ENCODE data around the gene FH. TPM values are rescaled to one million over a fixed set of nuclear protein-coding genes. Genes with fewer than 3 reads are reported as not detected.

The FH gene
- total RNA-seq, 5 donors from 2014 or later (not counting 1 experiment from before 2014, with no cell fraction given): 14.6 to 32.7 (median 28.2) TPM

DNA sequence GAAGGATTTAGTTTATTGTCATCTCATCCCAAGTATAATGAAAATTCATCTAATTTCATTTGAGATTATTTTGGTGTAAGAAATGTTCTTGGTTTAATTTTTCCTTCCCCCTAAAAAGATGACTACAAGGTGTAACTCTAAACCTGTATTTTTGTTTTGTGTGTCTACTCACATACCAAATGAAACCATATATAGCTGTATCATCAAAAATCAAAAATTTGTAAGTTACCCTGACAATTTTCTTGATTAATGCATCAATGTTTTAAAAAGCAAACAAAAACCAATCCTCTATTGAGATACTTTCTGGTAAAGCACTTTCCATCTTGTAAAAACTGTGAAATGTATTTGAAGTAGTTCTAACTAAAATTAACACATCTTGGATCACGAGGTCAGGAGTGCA lies 30.8 kb downstream of the FH start:
- no peaks in the 10 kb centered on the region for H3K27me3 Mint-ChIP-seq
- DNase-seq (no peak), ATAC-seq (replicated peaks in 1 of 4) (no peak)
- no peak overlapping the region for H3K4me3 Mint-ChIP-seq
- ChIA-PET CTCF (no interaction called here), POLR2A (no interaction called here)
- no CpG with 5 or more reads among the region's 1 CpG for WGBS (ENCODE audit: insufficient coverage)
- H3K4me1 ChIP-seq (ENCODE audit: control insufficient read depth in 1 of 2, extremely low read depth in 1 of 2, insufficient read depth in 2 of 2, low read length in 2 of 2): no peaks in the 10 kb centered on the region
- peaks cover 0 to under 1% of the 10 kb centered on the region in 2 donors for H3K36me3 ChIP-seq (ENCODE audit: control insufficient read depth in 2 of 2, extremely low read depth in 1 of 2, insufficient read depth in 1 of 2, low read length in 1 of 2)
- H3K27me3 ChIP-seq (replicated peaks in 1 of 2; ENCODE audit: control insufficient read depth in 2 of 2, extremely low read depth in 1 of 2, insufficient read depth in 2 of 2, low read length in 1 of 2): no peaks in the 10 kb centered on the region
- H3K36me3 Mint-ChIP-seq: peaks cover 4% of the 10 kb centered on the region
- H3K9me3 Mint-ChIP-seq: no peaks in the 10 kb centered on the region
- no peak overlapping the region for H3K27ac ChIP-seq (ENCODE audit: low read length)
- H3K27ac Mint-ChIP-seq: no peak overlapping the region
- H3K4me1 Mint-ChIP-seq: no peaks in the 10 kb centered on the region
- no peak overlapping the region for H3K4me3 ChIP-seq (ENCODE audit: control insufficient read depth in 1 of 2, extremely low read depth in 1 of 2, low read length in 1 of 2)
- H3K9me3 ChIP-seq: no peaks in the 10 kb centered on the region

DNA sequence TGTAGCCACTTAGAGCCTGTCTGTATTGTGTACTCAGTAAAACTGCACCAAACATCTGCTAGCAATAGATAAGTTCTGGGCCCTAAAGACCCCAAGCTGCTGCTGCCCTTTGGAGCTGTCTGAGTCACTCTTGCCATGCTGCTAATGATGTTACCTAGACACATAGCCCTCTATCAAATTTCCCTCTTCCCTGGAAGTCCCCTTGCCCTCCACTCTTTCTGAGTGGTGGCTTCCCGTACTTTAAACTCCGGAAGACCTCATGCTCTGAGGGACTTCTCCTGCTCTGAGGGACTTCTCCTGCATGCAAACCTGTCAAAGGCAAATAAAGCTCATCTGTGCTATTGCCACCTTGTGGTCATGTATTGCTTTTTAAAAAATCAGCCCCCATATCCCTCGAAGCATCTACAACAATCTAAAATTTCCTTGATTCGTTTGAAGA lies 34.0 kb downstream of the FH start:
- ATAC-seq (replicated peaks in 1 of 4): no peak
- no peak overlapping the region for H3K27ac Mint-ChIP-seq

DNA sequence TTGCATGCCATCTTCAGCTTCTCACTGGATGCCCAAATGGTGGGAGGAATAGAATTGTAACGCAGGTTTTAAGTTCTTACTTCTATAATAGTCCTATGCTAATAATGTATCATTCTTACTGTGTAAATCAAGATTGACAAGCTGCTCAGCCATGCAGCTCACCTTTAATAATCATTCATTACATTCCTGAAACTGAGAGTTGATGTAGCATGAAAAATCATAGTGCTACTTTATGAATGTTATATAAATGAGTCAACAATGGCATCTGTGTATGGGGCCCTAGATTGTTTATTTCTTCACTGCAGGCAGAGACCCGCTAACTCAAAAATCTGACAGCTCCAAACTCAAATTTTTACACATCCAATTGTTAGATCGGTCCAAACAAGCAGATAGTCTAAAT lies 34.4 kb downstream of the FH start:
- Mint-ChIP-seq H3K4me1 (no peaks in the 10 kb centered on the region), H3K27me3 (peaks cover 0 to 6% of the 10 kb centered on the region in 2 donors), H3K4me3 (no peak overlapping the region), H3K27ac (no peak overlapping the region), H3K9me3 (no peaks in the 10 kb centered on the region), H3K36me3 (no peaks in the 10 kb centered on the region)
- H3K36me3 ChIP-seq (ENCODE audit: control insufficient read depth in 2 of 2, extremely low read depth in 1 of 2, insufficient read depth in 1 of 2, low read length in 1 of 2): no peaks in the 10 kb centered on the region
- H3K4me3 ChIP-seq (ENCODE audit: control insufficient read depth in 1 of 2, extremely low read depth in 1 of 2, low read length in 1 of 2): no peak overlapping the region
- no peak overlapping the region for H3K27ac ChIP-seq (ENCODE audit: low read length)
- no peaks in the 10 kb centered on the region for H3K27me3 ChIP-seq (replicated peaks in 1 of 2; ENCODE audit: control insufficient read depth in 2 of 2, extremely low read depth in 1 of 2, insufficient read depth in 2 of 2, low read length in 1 of 2)
- ATAC-seq (replicated peaks in 1 of 4): no peak
- ChIA-PET CTCF (interaction anchor here (0.6 to 1.0 kb wide), 2 partner anchors 527 to 753 kb away, joined by 3 to 4 read pairs; no protein-coding TSS in a partner anchor), POLR2A (no interaction called here)
- H3K9me3 ChIP-seq: no peaks in the 10 kb centered on the region
- H3K4me1 ChIP-seq (ENCODE audit: control insufficient read depth in 1 of 2, extremely low read depth in 1 of 2, insufficient read depth in 2 of 2, low read length in 2 of 2): no peaks in the 10 kb centered on the region
- DNase-seq: no peak
- no CpG with 5 or more reads among the region's 3 CpGs for WGBS (ENCODE audit: insufficient coverage)

More for the DNA sequence above, 34.0 kb downstream of the FH start:
- Histone ChIP-seq H3K9me3 (no peaks in the 10 kb centered on the region), H3K27ac (ENCODE audit: low read length) (no peak overlapping the region), H3K36me3 (ENCODE audit: control insufficient read depth in 2 of 2, extremely low read depth in 1 of 2, insufficient read depth in 1 of 2, low read length in 1 of 2) (no peaks in the 10 kb centered on the region), H3K4me3 (ENCODE audit: control insufficient read depth in 1 of 2, extremely low read depth in 1 of 2, low read length in 1 of 2) (no peak overlapping the region), H3K27me3 (replicated peaks in 1 of 2; ENCODE audit: control insufficient read depth in 2 of 2, extremely low read depth in 1 of 2, insufficient read depth in 2 of 2, low read length in 1 of 2) (no peaks in the 10 kb centered on the region), H3K4me1 (ENCODE audit: control insufficient read depth in 1 of 2, extremely low read depth in 1 of 2, insufficient read depth in 2 of 2, low read length in 2 of 2) (no peaks in the 10 kb centered on the region)
- H3K9me3 Mint-ChIP-seq: no peaks in the 10 kb centered on the region
- no peak for DNase-seq
- ChIA-PET CTCF (interaction anchor here in 1 of 2 donors (1.0 kb wide), 1 partner anchor 754 kb away, joined by 3 read pairs; no protein-coding TSS in a partner anchor), POLR2A (no interaction called here)
- H3K4me3 Mint-ChIP-seq: no peak overlapping the region
- peaks cover 0 to 6% of the 10 kb centered on the region in 2 donors for H3K27me3 Mint-ChIP-seq
- H3K4me1 Mint-ChIP-seq: no peaks in the 10 kb centered on the region
- no peaks in the 10 kb centered on the region for H3K36me3 Mint-ChIP-seq
- WGBS (ENCODE audit: insufficient coverage): 83% methylated on average over 2 of the region's 4 CpGs

DNA sequence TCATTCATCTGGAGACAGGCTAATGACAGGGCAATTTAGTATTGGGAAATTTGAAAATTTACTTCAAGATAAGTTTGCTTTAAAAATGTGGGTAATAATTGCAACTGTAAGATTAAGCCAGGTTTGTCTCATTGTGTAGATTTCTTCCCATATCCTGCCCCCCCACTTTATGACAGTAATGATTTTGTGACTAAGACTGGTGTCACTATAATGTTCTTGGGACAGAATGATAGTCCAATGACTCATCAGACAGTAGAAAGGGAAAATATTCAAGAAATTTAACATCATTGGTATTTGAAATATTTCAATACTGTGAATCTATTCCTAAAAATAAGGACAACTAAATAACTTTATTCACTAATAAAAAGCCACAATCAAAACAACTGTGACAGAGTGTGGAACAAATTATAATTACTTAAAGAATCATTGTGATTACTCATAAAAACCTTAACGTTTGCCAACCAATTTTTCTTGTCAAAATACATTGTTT lies 36.7 kb downstream of the FH start:
- Mint-ChIP-seq H3K9me3 (no peaks in the 10 kb centered on the region), H3K27me3 (peaks cover 1 to 6% of the 10 kb centered on the region in 2 donors), H3K27ac (no peak overlapping the region), H3K4me1 (no peaks in the 10 kb centered on the region), H3K4me3 (no peak overlapping the region), H3K36me3 (no peaks in the 10 kb centered on the region)
- Histone ChIP-seq H3K27me3 (replicated peaks in 1 of 2; ENCODE audit: control insufficient read depth in 2 of 2, extremely low read depth in 1 of 2, insufficient read depth in 2 of 2, low read length in 1 of 2) (no peaks in the 10 kb centered on the region), H3K27ac (ENCODE audit: low read length) (no peak overlapping the region), H3K36me3 (ENCODE audit: control insufficient read depth in 2 of 2, extremely low read depth in 1 of 2, insufficient read depth in 1 of 2, low read length in 1 of 2) (no peaks in the 10 kb centered on the region), H3K9me3 (no peaks in the 10 kb centered on the region), H3K4me3 (ENCODE audit: control insufficient read depth in 1 of 2, extremely low read depth in 1 of 2, low read length in 1 of 2) (no peak overlapping the region), H3K4me1 (ENCODE audit: control insufficient read depth in 1 of 2, extremely low read depth in 1 of 2, insufficient read depth in 2 of 2, low read length in 2 of 2) (no peaks in the 10 kb centered on the region)
- no CpG with 5 or more reads among the region's 1 CpG for WGBS (ENCODE audit: insufficient coverage)
- ATAC-seq (replicated peaks in 1 of 4) (no peak), DNase-seq (no peak)
- ChIA-PET POLR2A (no interaction called here), CTCF (no interaction called here)

GRCh38 chr1:241479294-241479693 lies 40.3 kb downstream of the FH start:
- Histone ChIP-seq H3K36me3 (ENCODE audit: control insufficient read depth in 2 of 2, extremely low read depth in 1 of 2, insufficient read depth in 1 of 2, low read length in 1 of 2) (no peaks in the 10 kb centered on the region), H3K4me1 (ENCODE audit: control insufficient read depth in 1 of 2, extremely low read depth in 1 of 2, insufficient read depth in 2 of 2, low read length in 2 of 2) (no peaks in the 10 kb centered on the region), H3K4me3 (ENCODE audit: control insufficient read depth in 1 of 2, extremely low read depth in 1 of 2, low read length in 1 of 2) (no peak overlapping the region), H3K9me3 (no peaks in the 10 kb centered on the region), H3K27me3 (replicated peaks in 1 of 2; ENCODE audit: control insufficient read depth in 2 of 2, extremely low read depth in 1 of 2, insufficient read depth in 2 of 2, low read length in 1 of 2) (no peaks in the 10 kb centered on the region), H3K27ac (ENCODE audit: low read length) (no peak overlapping the region)
- CTCF ChIA-PET: no interaction called here
- Mint-ChIP-seq H3K4me3 (no peak overlapping the region), H3K9me3 (no peaks in the 10 kb centered on the region), H3K36me3 (no peaks in the 10 kb centered on the region), H3K27me3 (peaks cover 1 to 6% of the 10 kb centered on the region in 2 donors), H3K27ac (no peak overlapping the region), H3K4me1 (no peaks in the 10 kb centered on the region)
- POLR2A ChIA-PET: no interaction called here
- ATAC-seq (replicated peaks in 1 of 4): no peak
- no peak for DNase-seq

DNA sequence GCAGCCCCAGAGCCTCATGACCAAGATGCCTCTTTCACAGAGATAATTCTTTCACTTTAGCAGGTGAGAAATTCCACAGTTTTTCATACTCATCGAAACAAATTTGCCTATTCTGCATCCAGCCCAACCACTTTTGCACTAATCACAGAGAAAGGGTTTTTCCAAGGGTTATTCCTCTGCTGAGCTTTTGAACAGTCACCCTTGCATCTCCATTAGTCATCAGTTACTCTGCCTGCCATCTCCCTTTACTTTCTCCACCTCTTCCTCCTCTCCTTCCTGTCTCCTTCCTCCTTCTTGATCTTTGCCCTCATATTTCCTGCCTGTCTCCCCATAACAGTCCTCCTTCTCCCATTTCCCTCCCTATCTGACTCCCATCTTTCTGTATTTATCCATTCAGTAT lies 43.9 kb downstream of the FH start:
- Histone ChIP-seq H3K4me3 (ENCODE audit: control insufficient read depth in 1 of 2, extremely low read depth in 1 of 2, low read length in 1 of 2) (no peak overlapping the region), H3K27me3 (replicated peaks in 1 of 2; ENCODE audit: control insufficient read depth in 2 of 2, extremely low read depth in 1 of 2, insufficient read depth in 2 of 2, low read length in 1 of 2) (no peaks in the 10 kb centered on the region), H3K27ac (ENCODE audit: low read length) (no peak overlapping the region), H3K4me1 (ENCODE audit: control insufficient read depth in 1 of 2, extremely low read depth in 1 of 2, insufficient read depth in 2 of 2, low read length in 2 of 2) (no peaks in the 10 kb centered on the region), H3K36me3 (ENCODE audit: control insufficient read depth in 2 of 2, extremely low read depth in 1 of 2, insufficient read depth in 1 of 2, low read length in 1 of 2) (no peaks in the 10 kb centered on the region), H3K9me3 (no peaks in the 10 kb centered on the region)
- DNase-seq (no peak), ATAC-seq (replicated peaks in 1 of 4) (no peak)
- H3K36me3 Mint-ChIP-seq: no peaks in the 10 kb centered on the region
- H3K27ac Mint-ChIP-seq: no peak overlapping the region
- WGBS (ENCODE audit: insufficient coverage): 45% methylated on average over 1 of the region's 1 CpG
- H3K4me3 Mint-ChIP-seq: no peak overlapping the region
- ChIA-PET POLR2A (no interaction called here), CTCF (no interaction called here)
- H3K4me1 Mint-ChIP-seq: no peaks in the 10 kb centered on the region
- H3K27me3 Mint-ChIP-seq: peaks cover 1 to 12% of the 10 kb centered on the region in 2 donors
- H3K9me3 Mint-ChIP-seq: no peaks in the 10 kb centered on the region

GRCh38 chr1:241473026-241473425 lies 46.5 kb downstream of the FH start:
- ChIA-PET POLR2A (no interaction called here), CTCF (no interaction called here)
- H3K27ac Mint-ChIP-seq: no peak overlapping the region
- H3K36me3 Mint-ChIP-seq: no peaks in the 10 kb centered on the region
- no peaks in the 10 kb centered on the region for H3K9me3 ChIP-seq
- H3K27ac ChIP-seq (ENCODE audit: low read length): no peak overlapping the region
- no peaks in the 10 kb centered on the region for H3K36me3 ChIP-seq (ENCODE audit: control insufficient read depth in 2 of 2, extremely low read depth in 1 of 2, insufficient read depth in 1 of 2, low read length in 1 of 2)
- H3K4me1 ChIP-seq (ENCODE audit: control insufficient read depth in 1 of 2, extremely low read depth in 1 of 2, insufficient read depth in 2 of 2, low read length in 2 of 2): no peaks in the 10 kb centered on the region
- H3K4me3 ChIP-seq (ENCODE audit: control insufficient read depth in 1 of 2, extremely low read depth in 1 of 2, low read length in 1 of 2): no peak overlapping the region
- no peak overlapping the region for H3K4me3 Mint-ChIP-seq
- ATAC-seq (replicated peaks in 1 of 4) (no peak), DNase-seq (no peak)
- no peaks in the 10 kb centered on the region for H3K4me1 Mint-ChIP-seq
- no peaks in the 10 kb centered on the region for H3K9me3 Mint-ChIP-seq
- WGBS (ENCODE audit: insufficient coverage): no CpG with 5 or more reads among the region's 1 CpG
- peaks cover 0 to 17% of the 10 kb centered on the region in 2 donors for H3K27me3 Mint-ChIP-seq
- peaks cover 0 to 3% of the 10 kb centered on the region in 2 experiments for H3K27me3 ChIP-seq (replicated peaks in 1 of 2; ENCODE audit: control insufficient read depth in 2 of 2, extremely low read depth in 1 of 2, insufficient read depth in 2 of 2, low read length in 1 of 2)

All from T-cell (primary cell).